GM12873 (cell line): ENCODE data around the gene RIF1.

ENCODE experiments used
- CTCF ChIP-seq: IDR thresholded peaks from 2 replicates; pipeline ENCODE4 v1.5.1; 2012; ENCODE audit warnings: low read depth, mild to moderate bottlenecking, moderate library complexity, low read length, control low read depth; ENCODE audit not compliant: insufficient read depth; ENCODE audit errors: missing control alignments

RIF1 gene

DNA sequence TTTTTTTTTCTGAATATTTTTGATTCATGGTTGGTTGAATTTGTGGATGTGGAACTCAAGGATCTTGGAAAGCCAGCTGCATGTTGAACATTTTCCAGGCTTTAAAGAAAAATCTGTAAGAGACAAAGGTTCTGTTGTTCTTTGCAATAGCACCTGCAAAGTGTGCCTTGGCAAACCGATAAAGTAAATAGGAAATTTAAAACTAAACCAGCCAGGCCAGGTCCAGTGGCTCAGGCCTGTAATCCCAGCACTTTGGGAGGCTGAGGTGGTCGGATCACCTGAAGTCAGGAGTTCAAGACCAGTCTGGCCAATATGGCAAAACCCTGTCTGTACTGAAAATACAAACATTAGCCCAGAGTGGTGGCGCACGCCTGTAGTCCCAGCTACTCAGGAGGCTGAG, 74.4 kb downstream of the RIF1 start:
- TF ChIP-seq CTCF, result no peak

- TF ChIP-seq CTCF, result no peak
These were observed 76.4 kb downstream of the RIF1 start for GRCh38 chr2:151486053-151486452.

- TF ChIP-seq CTCF, result no peak
These were observed 80.6 kb downstream of the RIF1 start for GRCh38 chr2:151490276-151490675.

- TF ChIP-seq CTCF, result no peak
These were observed 81.8 kb downstream of the RIF1 start for GRCh38 chr2:151491496-151491895.

DNA sequence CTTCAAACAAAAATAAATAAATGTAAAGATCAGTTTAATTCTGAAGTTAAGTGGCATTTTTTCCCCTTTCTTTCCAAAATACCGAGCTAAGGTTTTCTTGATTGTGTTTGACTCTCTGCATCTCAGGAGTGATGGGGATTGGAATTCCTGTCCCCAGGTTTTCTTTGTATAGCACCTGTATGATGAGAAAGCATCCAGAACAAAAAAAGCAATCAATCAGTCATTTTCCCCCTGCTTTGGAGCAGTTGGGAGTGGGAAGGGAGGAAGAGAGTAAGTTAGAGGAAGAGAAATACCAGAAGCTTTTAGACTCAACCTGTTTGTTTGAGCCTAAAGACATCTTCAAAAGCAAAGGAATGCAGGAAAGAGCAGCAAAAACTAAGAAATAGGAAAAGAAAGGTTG, 88.5 kb downstream of the RIF1 start:
- TF ChIP-seq CTCF, result no peak

GRCh38 chr2:151506170-151506569, 96.5 kb downstream of the RIF1 start:
- TF ChIP-seq CTCF, result no peak

GRCh38 chr2:151508519-151508918, 98.8 kb downstream of the RIF1 start:
- TF ChIP-seq CTCF, result no peak

DNA sequence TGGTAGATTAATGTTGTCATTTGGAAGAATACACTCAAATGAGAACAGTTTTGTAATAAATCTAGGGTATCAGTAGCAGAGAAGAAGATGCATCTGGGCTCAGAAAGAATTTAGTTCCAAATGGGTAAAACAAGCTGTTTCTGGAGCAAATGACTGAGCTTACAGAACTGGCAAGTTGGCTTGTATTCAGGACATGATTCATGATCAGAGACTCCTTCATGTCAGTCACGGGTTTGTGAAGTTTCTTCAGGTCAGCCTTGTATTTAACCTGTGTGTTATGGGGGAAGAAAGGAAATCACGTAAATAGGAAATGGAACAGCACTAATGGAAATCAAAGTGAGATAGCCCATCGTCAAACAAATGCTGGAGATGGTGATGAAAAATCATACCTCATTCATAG, 109.1 kb downstream of the RIF1 start:
- TF ChIP-seq CTCF, result no peak
